ENCODE measurements around the gene NHLRC1. TPM values are rescaled to one million over a fixed set of nuclear protein-coding genes. Genes with fewer than 3 reads are reported as not detected.

Gene NHLRC1
- total and polyA plus RNA-seq, 10 of the 15 experiments (the other 5 are each of a cell fraction or from before 2014, with no cell fraction given), result 0.04 to 0.22 (median 0.12) TPM; not detected in 2

- TF ChIP-seq SKIL (IDR thresholded peaks at IDR 0.05; ENCODE audit: low read depth, poor library complexity, severe bottlenecking), result no peak
- TF ChIP-seq POLR2A (IDR thresholded peaks at IDR 0.05; ENCODE audit: low read depth, low read length), result peak; percentile 74
- peak; percentile 47 to 80 for TF ChIP-seq BHLHE40 (IDR thresholded peaks at IDR 0.05; ENCODE audit: borderline replicate concordance in 1 of 2, low read depth in 2 of 2, low read length in 1 of 2)
Measured at GRCh38 chr6:18122128-18123093, at the start of gene NHLRC1 (continued).

GRCh38 chr6:18171871-18172270 is 49.4 kb upstream of the NHLRC1 start:
- SMC1A ChIA-PET (ENCODE audit: uncharacterized antibody, unreplicated experiment), result interaction anchor here (0.9 kb wide), 1 partner anchor 30 kb away, joined by 4 read pairs; no protein-coding TSS in a partner anchor
- Histone ChIP-seq H2AFZ (ENCODE audit: control insufficient read depth, low read depth, low read length) (no peak overlapping the region), H3K4me1 (ENCODE audit: control insufficient read depth, insufficient read depth, low read length) (no peaks in the 10 kb centered on the region), H3K9me3 (replicated peaks; ENCODE audit: control insufficient read depth, insufficient read depth, low read length) (0 out of 3 replicates have a peak, but pooled peaks cover 2% of the 10 kb centered on the region), H3K9ac (ENCODE audit: control insufficient read depth, insufficient read depth, low read length) (no peak overlapping the region), H3K4me3 (no peak overlapping the region), H3K27ac (ENCODE audit: control insufficient read depth, insufficient read depth) (no peak overlapping the region), H3K79me2 (ENCODE audit: control insufficient read depth, insufficient read depth, low read length) (no peaks in the 10 kb centered on the region), H4K20me1 (ENCODE audit: control insufficient read depth, insufficient read depth) (no peaks in the 10 kb centered on the region), H3K27me3 (replicated peaks in 1 of 2; ENCODE audit: control insufficient read depth in 2 of 2, insufficient read depth in 2 of 2, low read length in 1 of 2) (no peaks in the 10 kb centered on the region), H3K36me3 (ENCODE audit: control insufficient read depth in 2 of 2, insufficient read depth in 2 of 2, low read length in 1 of 2) (no peaks in the 10 kb centered on the region; a peak in 1 of 4 replicates), H3K4me2 (ENCODE audit: control insufficient read depth, insufficient read depth) (no peak overlapping the region)
- 95% methylated on average over 7 of the region's 7 CpGs for WGBS (ENCODE audit: insufficient coverage, insufficient replicate concordance, low lambda C conversion rate, missing lambda C conversion rate)
- in situ Hi-C loops (cut with MboI), result no loop called here
- RAD21 ChIA-PET (ENCODE audit: unreplicated experiment), result no interaction called here
- no peak for TF ChIP-seq SP1 (IDR thresholded peaks at IDR 0.05; ENCODE audit: low read depth, low read length)
- TF ChIP-seq GATAD2B (conservative IDR thresholded peaks at IDR 0.05; ENCODE audit: low read depth), result no peak
- TF ChIP-seq BACH1 (IDR thresholded peaks at IDR 0.05; ENCODE audit: borderline replicate concordance), result no peak
- no peak for TF ChIP-seq STAT3 (IDR thresholded peaks at IDR 0.05; ENCODE audit: low read depth, low read length)
- TF ChIP-seq CEBPB (IDR thresholded peaks at IDR 0.05; ENCODE audit: borderline replicate concordance in 1 of 2, low read depth in 2 of 2, low read length in 2 of 2), result no peak
- no peak for TF ChIP-seq ZBTB11 (CRISPR knock-in tag; IDR thresholded peaks at IDR 0.05)
- no peak for TF ChIP-seq ATF2 (IDR thresholded peaks at IDR 0.05; ENCODE audit: low read length)
- intact Hi-C loops (cut with micrococcal nuclease; ENCODE audit: unreplicated experiment), result no loop called here
- CTCF ChIA-PET, result no interaction called here
- BruUV-seq (replicated peaks), result no TSS peak
- FAIRE-seq, result no peak
- POLR2A ChIA-PET, result interaction anchor here (0.5 kb wide), 1 partner anchor 41 kb away, joined by 4 read pairs; no protein-coding TSS in a partner anchor
- ATAC-seq, result no peak
- DNase-seq (ENCODE audit: low read depth, low spot score), result no peak

Data from GM12878 (cell line).